Mucosa of rectum (tissue), 2 donors: ENCODE measurements around the gene GADD45A.

Source experiments
- H3K27ac ChIP-seq, 2 donors: one replicate each; pipeline ENCODE4 v1.7.0; 2013; ENCODE audit warnings: inconsistent platforms in 2 of 2, low read depth in 2 of 2, low read length in 2 of 2
- H3K27me3 ChIP-seq, 2 donors: one replicate each; pipeline ENCODE4 v1.7.0; 2013; ENCODE audit warnings: low read length in 2 of 2; ENCODE audit not compliant: control insufficient read depth in 2 of 2, insufficient read depth in 2 of 2
- H3K36me3 ChIP-seq, 2 donors: one replicate each; pipeline ENCODE4 v1.7.0; 2013; ENCODE audit warnings: low read length in 2 of 2; ENCODE audit not compliant: control insufficient read depth in 2 of 2, insufficient read depth in 2 of 2
- H3K4me1 ChIP-seq, 2 donors: one replicate each; pipeline ENCODE4 v1.7.0; 2013; ENCODE audit warnings: low read length in 2 of 2, mild to moderate bottlenecking in 1 of 2; ENCODE audit not compliant: control insufficient read depth in 2 of 2, insufficient read depth in 2 of 2
- H3K4me3 ChIP-seq, 2 donors: one replicate each; pipeline ENCODE4 v1.7.0; 2013; ENCODE audit warnings: low read length in 2 of 2
- H3K9ac ChIP-seq, 2 donors: one replicate each; pipeline ENCODE4 v1.7.0; 2013; ENCODE audit warnings: low read length in 2 of 2, low read depth in 1 of 2, mild to moderate bottlenecking in 1 of 2
- H3K9me3 ChIP-seq, 2 donors: one replicate each; pipeline ENCODE4 v1.7.0; 2013; ENCODE audit warnings: low read length in 2 of 2; ENCODE audit not compliant: control insufficient read depth in 2 of 2
- donor health status: healthy.
- donor health status: Normal muscosa, but diverticular disease.

GADD45A gene, protein sequence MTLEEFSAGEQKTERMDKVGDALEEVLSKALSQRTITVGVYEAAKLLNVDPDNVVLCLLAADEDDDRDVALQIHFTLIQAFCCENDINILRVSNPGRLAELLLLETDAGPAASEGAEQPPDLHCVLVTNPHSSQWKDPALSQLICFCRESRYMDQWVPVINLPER

DNA sequence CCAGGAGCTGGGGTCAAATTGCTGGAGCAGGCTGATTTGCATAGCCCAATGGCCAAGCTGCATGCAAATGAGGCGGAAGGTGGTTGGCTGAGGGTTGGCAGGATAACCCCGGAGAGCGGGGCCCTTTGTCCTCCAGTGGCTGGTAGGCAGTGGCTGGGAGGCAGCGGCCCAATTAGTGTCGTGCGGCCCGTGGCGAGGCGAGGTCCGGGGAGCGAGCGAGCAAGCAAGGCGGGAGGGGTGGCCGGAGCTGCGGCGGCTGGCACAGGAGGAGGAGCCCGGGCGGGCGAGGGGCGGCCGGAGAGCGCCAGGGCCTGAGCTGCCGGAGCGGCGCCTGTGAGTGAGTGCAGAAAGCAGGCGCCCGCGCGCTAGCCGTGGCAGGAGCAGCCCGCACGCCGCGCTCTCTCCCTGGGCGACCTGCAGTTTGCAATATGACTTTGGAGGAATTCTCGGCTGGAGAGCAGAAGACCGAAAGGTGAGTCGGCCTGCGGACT lies at the start of gene GADD45A:
GADD45A (plus strand) TSS at position 135 of the 491 bp plus-strand sequence; CDS start at position 429, 294 bp downstream.
- H3K4me1 ChIP-seq, result peaks cover 18 to 31% of the 10 kb centered on the region in 2 donors
- H3K27me3 ChIP-seq, result no peaks in the 10 kb centered on the region
- H3K4me3 ChIP-seq, result peak within 1 kb of the TSS; percentile 79 to 92
- no peaks in the 10 kb centered on the region for H3K9me3 ChIP-seq
- peak within 1 kb of the TSS; percentile 91 to 94 for H3K27ac ChIP-seq
- H3K36me3 ChIP-seq, result peaks cover 12 to 17% of the 10 kb centered on the region in 2 donors
- H3K9ac ChIP-seq, result peak within 1 kb of the TSS; percentile 92 to 96

DNA sequence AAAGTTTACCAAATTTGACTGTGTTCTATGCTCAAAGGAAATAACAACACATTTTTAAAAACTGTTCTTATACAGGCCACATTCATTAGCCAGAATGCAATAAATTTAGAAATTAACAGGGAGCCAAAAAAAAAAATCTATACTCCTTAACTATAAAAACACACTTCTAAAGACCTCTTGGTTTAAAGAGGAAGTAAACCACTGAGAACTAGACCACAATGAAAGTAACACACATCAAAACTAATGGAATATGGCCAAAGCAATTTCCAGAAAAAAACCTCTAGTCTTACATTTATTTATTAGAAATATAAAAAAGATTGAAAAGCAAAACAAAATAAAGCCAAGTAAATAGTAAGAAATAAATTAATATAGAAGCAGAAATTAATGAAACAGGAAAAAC lies 48.9 kb upstream of the GADD45A start:
- Histone ChIP-seq H3K27ac (no peak overlapping the region), H3K4me3 (no peak overlapping the region), H3K36me3 (no peaks in the 10 kb centered on the region), H3K4me1 (peaks cover 19 to 35% of the 10 kb centered on the region in 2 donors), H3K9ac (no peak overlapping the region), H3K27me3 (no peaks in the 10 kb centered on the region), H3K9me3 (no peaks in the 10 kb centered on the region)

DNA sequence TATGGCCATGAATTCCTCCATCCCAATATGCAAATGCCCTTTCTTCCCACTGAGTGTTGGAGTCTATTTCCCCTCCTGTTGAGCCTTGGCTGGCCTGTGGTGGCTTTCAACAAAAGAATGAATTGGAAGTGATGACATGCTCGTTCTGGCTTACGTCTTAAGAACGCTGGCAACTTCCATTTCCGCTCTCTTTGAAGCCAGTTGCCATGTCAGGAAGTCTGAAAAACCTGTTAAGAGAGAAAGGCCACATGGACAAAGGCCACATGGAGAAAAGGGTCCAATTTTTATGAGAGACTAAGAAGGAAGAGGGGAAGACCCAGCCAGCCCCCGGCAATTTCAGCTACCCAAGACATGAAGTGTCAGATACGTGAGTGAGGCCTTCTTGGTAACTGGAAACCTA lies 45.6 kb upstream of the GADD45A start:
- H3K9ac ChIP-seq, result no peak overlapping the region
- no peaks in the 10 kb centered on the region for H3K9me3 ChIP-seq
- H3K27ac ChIP-seq, result no peak overlapping the region
- H3K4me3 ChIP-seq, result no peak overlapping the region
- no peaks in the 10 kb centered on the region for H3K27me3 ChIP-seq
- no peaks in the 10 kb centered on the region for H3K36me3 ChIP-seq
- H3K4me1 ChIP-seq, result peaks cover 2 to 6% of the 10 kb centered on the region in 2 donors

DNA sequence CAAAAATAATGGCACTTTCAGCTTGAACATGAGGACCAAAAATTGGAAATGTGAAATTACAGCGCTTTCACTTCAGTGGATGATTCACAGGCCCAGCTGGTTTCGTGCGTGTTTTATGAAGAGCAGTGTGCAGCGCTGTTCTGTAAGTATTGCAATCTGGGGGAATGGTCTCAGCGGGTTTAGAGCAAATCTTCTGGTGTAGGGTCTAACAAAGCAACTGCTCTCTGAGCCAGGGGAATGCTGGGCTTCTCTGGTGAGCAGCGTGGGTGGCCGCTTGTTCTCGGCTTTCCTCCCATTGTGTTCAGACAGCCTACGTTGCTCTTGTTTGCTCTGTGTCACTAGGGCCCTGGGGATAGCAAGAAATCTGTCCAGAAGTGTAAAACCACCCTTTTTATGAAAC lies 42.4 kb upstream of the GADD45A start:
- H3K9ac ChIP-seq, result no peak overlapping the region
- H3K27me3 ChIP-seq, result no peaks in the 10 kb centered on the region
- H3K4me3 ChIP-seq, result no peak overlapping the region
- no peaks in the 10 kb centered on the region for H3K36me3 ChIP-seq
- H3K4me1 ChIP-seq, result peaks cover 5 to 19% of the 10 kb centered on the region in 2 donors
- no peaks in the 10 kb centered on the region for H3K9me3 ChIP-seq
- no peak overlapping the region for H3K27ac ChIP-seq

DNA sequence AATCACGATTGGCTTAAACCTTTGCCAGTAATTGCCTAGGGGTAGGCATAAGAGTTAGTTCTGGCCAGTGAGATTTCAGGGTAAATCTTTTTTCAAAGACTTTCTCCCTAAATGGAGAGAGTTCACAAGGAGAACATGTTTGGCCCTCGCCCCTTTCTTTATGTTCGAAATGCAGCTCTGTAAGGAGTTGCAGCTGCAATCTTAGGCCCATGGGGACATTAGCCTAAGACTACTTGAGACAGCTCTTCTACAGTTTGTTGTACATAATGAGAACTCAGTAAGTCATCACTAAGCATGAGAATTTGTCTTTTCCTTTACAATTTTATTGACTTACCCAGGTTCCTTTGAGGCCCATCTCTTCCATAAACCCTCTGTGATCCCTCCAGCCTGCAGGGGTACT lies 40.4 kb upstream of the GADD45A start:
- Histone ChIP-seq H3K9ac (no peak overlapping the region), H3K27ac (no peak overlapping the region), H3K4me1 (peaks cover 5 to 21% of the 10 kb centered on the region in 2 donors), H3K4me3 (no peak overlapping the region), H3K9me3 (no peaks in the 10 kb centered on the region), H3K27me3 (no peaks in the 10 kb centered on the region), H3K36me3 (no peaks in the 10 kb centered on the region)

DNA sequence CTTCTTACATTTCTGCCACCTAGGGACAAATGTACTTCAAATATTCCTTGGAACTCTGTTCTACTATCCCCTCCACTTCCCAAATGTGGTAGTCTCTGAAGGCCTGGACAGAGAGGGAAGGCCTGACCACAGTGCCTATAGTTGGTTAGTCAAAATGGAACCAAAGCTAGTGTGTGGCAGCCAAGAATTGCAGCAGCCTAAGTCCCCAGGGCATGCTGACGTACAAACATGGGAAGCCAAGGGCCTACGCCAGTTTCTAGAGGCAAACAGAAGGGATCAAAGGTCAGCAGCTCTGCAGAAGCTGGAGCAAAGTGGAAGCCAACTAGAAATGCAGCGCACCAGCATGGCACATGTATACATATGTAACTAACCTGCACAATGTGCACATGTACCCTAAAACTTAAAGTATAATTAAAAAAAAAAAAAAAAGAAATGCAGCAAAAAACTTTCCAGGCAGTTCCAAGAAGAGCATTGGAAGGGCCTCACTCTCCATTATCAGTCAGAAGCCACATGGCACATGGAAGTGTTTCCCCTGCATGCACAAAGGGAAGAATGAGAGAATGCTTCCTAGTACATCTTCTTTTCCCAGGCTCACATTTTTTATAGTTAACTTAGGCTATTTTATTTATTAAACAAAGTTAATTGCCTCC lies 39.4 kb upstream of the GADD45A start:
- Histone ChIP-seq H3K9ac (no peak overlapping the region), H3K27ac (peak overlapping the region in 1 of 2 donors; percentile 65), H3K27me3 (no peaks in the 10 kb centered on the region), H3K9me3 (no peaks in the 10 kb centered on the region), H3K4me3 (no peak overlapping the region), H3K4me1 (peaks cover 5 to 21% of the 10 kb centered on the region in 2 donors), H3K36me3 (no peaks in the 10 kb centered on the region)

DNA sequence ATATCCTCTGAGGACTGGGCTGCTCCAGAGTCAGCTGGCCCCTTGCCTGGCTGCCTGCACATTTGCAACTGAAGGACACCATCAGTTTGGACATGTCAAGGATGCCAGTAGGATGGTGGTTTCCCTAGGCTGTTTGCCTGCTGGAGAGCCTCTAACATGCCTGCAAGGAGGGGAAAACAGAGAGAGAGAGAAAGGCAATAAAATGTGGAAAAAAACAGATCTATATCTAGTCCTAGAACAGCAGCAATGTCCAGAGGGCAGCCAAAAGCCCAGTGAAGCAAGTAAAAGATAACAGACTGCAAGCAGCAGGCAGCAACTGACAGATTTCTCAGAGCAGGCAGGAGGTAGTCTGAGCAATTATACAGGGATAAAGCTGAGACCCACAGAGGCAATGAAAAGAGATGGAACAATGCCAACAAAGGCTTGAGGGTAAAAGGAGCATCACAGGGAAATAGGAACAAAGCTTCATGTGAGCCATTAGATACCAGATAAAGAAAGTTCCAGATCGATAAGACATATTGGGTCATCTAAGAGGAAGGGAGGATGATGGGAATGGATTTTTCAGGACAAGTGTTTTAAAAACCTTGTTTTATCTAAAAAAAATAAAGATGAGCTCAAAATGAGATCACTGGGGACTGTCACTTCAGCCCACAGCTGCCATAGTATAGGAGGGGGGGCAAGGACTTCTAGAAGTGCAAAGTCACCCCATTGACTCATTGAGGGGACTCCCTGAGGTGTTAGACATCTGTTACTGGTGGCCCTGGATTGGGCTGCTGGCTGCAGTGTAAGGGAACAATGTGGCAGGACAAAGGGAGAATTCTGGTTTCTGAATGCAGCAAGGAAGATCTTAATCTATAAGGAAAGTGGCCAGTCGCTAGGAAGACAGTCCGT lies 38.6 kb upstream of the GADD45A start:
- no peak overlapping the region for H3K27ac ChIP-seq
- peaks cover 5 to 21% of the 10 kb centered on the region in 2 donors for H3K4me1 ChIP-seq
- no peak overlapping the region for H3K9ac ChIP-seq
- H3K4me3 ChIP-seq, result no peak overlapping the region
- no peaks in the 10 kb centered on the region for H3K9me3 ChIP-seq
- no peaks in the 10 kb centered on the region for H3K36me3 ChIP-seq
- no peaks in the 10 kb centered on the region for H3K27me3 ChIP-seq

DNA sequence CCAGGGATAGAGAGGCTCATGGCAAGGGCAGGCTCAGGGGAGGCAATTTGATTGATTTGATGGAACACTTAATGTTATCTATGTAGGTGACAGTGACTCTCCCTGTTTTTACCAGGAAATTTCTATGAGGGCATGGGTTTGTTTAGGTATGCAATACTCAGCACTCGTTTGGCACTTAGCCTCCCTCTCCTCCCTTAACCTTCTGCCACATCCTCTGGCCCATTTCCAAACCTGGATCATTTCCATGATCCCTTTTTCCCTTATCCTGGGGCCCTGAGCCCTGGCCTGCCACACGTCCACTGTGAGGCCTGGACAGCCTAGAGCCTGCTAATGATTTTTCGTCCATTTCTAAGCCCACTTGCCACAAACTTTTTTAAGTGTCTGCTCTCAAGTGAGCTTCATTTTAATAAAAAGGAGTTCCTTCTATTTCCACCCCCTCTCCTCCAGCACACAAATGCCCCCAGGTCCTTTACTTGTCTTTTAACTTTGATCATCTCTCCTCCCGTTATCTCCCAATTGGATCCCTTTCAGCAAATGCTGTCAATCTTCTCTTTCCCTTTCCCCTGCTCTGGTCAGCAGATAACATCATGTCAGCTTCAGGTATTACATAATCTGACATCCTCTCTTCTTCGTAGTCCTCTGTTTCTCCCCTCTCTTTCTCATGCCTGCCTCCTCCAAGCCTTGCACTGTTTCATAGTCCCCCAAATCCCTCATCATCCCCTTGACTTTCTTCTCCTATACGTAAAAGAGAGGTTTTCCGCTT lies 37.8 kb upstream of the GADD45A start:
- H3K4me1 ChIP-seq, result peaks cover 5 to 21% of the 10 kb centered on the region in 2 donors
- H3K9me3 ChIP-seq, result no peaks in the 10 kb centered on the region
- no peak overlapping the region for H3K4me3 ChIP-seq
- no peak overlapping the region for H3K9ac ChIP-seq
- H3K27me3 ChIP-seq, result no peaks in the 10 kb centered on the region
- H3K36me3 ChIP-seq, result no peaks in the 10 kb centered on the region
- H3K27ac ChIP-seq, result no peak overlapping the region

DNA sequence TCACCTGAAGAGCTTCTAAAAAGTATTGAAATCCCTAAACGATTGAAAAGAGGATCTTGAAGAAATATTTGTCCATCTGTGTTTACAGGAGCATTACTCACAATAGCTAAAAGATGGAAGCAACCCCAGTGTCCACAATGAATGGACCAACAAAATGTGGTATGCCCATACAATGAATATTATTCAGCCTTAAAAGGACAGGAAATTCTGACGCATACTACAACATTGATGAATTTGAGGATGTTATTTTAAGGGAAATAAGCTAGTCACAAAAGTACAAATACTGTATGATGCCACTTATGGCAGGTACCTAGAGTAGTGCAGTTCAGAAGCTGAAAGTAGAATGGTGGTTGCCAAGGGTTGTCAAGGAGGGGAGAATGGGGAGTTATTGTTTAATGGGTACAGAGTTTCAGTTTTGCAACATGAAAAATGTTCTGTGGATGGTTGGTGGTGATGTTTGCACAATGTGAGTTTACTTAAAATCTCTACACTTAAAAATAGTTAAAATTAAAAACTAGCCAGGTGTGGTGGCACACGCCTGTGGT lies 37.1 kb upstream of the GADD45A start:
- Histone ChIP-seq H3K36me3 (no peaks in the 10 kb centered on the region), H3K27ac (no peak overlapping the region), H3K9ac (no peak overlapping the region), H3K4me1 (peaks cover 5 to 21% of the 10 kb centered on the region in 2 donors), H3K9me3 (no peaks in the 10 kb centered on the region), H3K27me3 (no peaks in the 10 kb centered on the region), H3K4me3 (no peak overlapping the region)
